GM21423 (cell line): Measurements from ENCODE around the gene OPN4.
A peak's percentile ranks its signal among the peaks of the same experiment; 100 is the strongest.

Experiments used
- ATAC-seq: cut with Tn5 transposase; IDR thresholded peaks from one replicate; pipeline ENCODE4 v1.9.1; 2021; ENCODE audit warnings: mild to moderate bottlenecking, moderate library complexity; ENCODE audit not compliant: unreplicated experiment

Gene OPN4

GRCh38 chr10:86698207-86698940, 44.0 kb downstream of the OPN4 start:
- ATAC-seq = no peak

GRCh38 chr10:86699125-86699524, 44.8 kb downstream of the OPN4 start:
- no peak for ATAC-seq

DNA sequence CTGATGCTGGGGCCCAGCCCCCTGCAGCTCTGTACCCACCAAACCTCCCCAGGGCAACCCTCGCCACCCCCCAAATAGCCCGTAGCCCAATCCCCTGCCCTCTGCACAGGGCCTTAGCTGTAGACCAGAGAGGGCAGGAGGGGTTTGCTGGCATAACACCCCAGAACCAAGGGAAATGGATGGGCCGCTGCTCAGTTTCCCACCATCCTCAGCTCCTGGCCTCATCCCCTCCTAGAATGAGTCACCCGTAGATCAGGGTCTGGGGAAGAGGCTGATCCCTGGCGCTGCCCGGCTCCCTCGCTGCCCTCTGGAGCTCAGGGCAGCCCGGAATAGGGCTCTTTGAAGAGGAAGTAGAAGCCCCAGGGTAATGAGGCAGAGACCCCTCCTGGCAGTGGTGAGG, 45.2 kb downstream of the OPN4 start:
- ATAC-seq = no peak

GRCh38 chr10:86699991-86700840, 45.9 kb downstream of the OPN4 start:
- no peak for ATAC-seq

DNA sequence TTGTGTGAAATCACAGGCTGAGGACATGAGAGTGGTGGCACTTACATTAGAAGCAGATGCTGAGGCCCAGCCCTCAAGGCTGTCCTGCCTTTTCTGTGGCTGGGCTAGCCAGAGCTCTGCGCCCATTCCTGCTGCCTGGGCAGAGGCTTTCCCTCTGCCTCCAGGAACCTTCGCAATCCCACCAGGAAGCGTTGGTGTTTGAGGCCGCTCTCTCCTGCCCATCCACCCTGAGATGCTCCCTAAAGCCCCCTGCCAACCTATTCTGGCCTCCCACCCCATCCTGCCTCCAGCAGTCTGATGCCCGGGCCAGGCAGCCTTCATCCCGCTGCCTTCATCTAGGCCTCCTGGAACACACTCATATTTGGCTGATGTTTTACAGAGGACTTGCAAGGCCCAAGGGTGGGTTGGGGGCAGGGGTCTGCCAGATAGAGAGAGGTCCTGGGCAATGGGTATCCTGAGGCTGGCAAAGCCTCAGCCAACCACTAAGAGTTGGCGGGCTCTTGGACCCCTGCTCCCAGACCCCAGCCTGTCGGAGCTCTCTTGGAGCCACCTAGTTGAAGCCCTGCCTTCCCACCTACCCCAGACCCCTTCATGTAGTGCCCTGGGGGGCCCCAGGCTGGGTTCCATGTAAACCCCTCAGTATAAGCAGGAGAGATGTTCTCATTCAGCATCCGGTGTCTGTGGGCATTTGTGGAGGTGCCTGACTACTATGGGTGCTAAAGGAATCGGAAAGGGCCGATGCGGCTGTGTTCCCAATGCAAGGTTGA, 46.7 kb downstream of the OPN4 start:
- ATAC-seq = no peak

DNA sequence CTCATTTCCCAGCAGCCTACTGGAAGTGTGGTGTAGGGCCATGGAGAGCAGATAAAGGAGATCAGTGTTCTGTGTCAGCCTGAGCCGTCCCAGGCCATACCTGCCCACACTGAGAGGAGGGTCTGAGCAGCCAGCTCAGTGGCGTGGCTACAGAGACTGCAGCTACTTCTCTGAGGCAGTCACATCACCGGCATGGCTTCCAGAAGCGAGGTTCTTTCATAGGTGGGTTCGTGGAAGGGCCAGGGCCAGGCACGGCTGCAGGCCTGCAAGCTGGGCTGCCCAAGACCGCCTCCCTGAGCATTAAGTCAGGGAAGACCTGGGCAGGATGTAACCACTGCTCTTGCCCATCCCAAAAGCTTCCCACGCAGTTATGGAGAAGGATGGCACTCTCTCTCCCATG, 48.8 kb downstream of the OPN4 start:
- no peak for ATAC-seq

- no peak for ATAC-seq
These were observed 50.8 kb downstream of the OPN4 start for GRCh38 chr10:86705139-86705538.

DNA sequence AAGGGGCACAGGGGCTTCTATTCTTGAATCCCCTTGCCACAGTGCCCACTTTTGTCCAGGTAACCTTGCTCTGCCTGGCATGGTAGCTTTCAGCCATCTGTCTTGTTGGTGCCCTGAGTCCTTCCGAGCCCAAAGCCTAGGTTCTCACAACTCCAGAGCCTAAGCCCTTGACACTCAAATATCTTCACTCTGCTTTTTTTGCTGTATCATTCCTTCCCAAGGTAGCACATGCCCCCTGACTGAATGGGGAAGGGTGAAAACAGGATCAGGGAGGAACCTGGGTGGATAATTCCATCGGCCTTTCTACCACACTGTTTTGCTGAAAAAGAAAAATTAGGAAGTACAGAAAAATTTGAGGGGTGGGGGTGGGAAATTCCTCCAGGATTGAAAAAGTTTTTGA, 51.6 kb downstream of the OPN4 start:
- ATAC-seq = no peak

GRCh38 chr10:86706401-86706841, 52.1 kb downstream of the OPN4 start:
- no peak for ATAC-seq

GRCh38 chr10:86706977-86707376, 52.6 kb downstream of the OPN4 start:
- no peak for ATAC-seq

- ATAC-seq = no peak
These were observed 53.2 kb downstream of the OPN4 start for GRCh38 chr10:86707505-86707904.

GRCh38 chr10:86708068-86708782, 53.9 kb downstream of the OPN4 start:
- no peak for ATAC-seq

GRCh38 chr10:86708783-86709380, 54.5 kb downstream of the OPN4 start:
- no peak for ATAC-seq

GRCh38 chr10:86709396-86710185, 55.2 kb downstream of the OPN4 start:
- no peak for ATAC-seq

GRCh38 chr10:86710987-86711512, 56.7 kb downstream of the OPN4 start:
- ATAC-seq = peak; percentile 86

GRCh38 chr10:86711513-86712316, 57.4 kb downstream of the OPN4 start:
- ATAC-seq = peak; percentile 45

DNA sequence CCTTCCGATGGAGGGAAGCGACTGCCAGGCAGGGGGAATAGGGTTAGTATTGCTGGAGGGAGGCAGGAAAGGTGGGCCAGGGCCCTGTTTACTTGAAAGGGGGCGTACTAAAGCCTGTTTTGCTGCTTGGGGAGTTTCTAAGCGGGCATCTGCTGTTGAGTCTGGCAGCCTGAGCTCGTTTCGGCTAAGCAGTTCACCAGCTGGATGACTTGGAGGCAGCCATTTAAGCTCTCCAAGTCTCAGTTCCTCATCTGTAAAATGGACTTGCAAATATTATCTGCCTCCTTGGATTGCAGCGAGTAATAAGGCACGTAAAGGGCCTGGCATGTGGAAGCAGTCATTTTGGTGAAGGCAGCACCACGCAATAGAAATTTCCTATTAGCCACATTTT, 58.0 kb downstream of the OPN4 start:
- peak; percentile 30 for ATAC-seq

- no peak for ATAC-seq
These were observed 60.9 kb downstream of the OPN4 start for GRCh38 chr10:86715156-86715795.
